Mesothelial cell of epicardium (in vitro differentiated cells): ENCODE measurements around the gene IQCM. TPM values are rescaled to one million over a fixed set of nuclear protein-coding genes. Genes with fewer than 3 reads are reported as not detected.

Experiments used
- DNase-seq, 2 experiments: peaks; one replicate each; pipeline ENCODE4 v3.0.0; 2021; ENCODE audit warnings: low spot score in 2 of 2; ENCODE audit not compliant: unreplicated experiment in 2 of 2
- H3K27ac Mint-ChIP-seq: 2 replicates; pipeline ENCODE4 v1.8.0; 2021; ENCODE audit warnings: mixed read lengths
- H3K27me3 Mint-ChIP-seq: 2 replicates; pipeline ENCODE4 v1.8.0; 2021; ENCODE audit warnings: low read depth, mixed read lengths
- H3K36me3 Mint-ChIP-seq: 2 replicates; pipeline ENCODE4 v1.8.0; 2021; ENCODE audit warnings: mixed read lengths
- H3K4me1 Mint-ChIP-seq: 2 replicates; pipeline ENCODE4 v1.8.0; 2021; ENCODE audit warnings: mixed read lengths
- H3K4me3 Mint-ChIP-seq: 2 replicates; pipeline ENCODE4 v1.8.0; 2021; ENCODE audit warnings: mild to moderate bottlenecking, moderate library complexity, mixed read lengths
- H3K9me3 Mint-ChIP-seq: 2 replicates; pipeline ENCODE4 v1.8.0; 2021; ENCODE audit warnings: mixed read lengths
- total RNA-seq: library from RNA; stranded (reverse); gene quantifications from 3 replicates; pipeline ENCODE4 v1.2.1, GENCODE V29; 2021
- TF ChIP-seq, protein P1 (sequence below): fragments of 200-600 bp; sonication (generic); IDR thresholded peaks from one replicate; pipeline ENCODE4 v1.5.0; 2021; ENCODE audit warnings: antibody characterized with exemption; ENCODE audit not compliant: unreplicated experiment

The IQCM gene
- total RNA-seq, 1 donor from 2014 or later: 0.94 TPM

DNA sequence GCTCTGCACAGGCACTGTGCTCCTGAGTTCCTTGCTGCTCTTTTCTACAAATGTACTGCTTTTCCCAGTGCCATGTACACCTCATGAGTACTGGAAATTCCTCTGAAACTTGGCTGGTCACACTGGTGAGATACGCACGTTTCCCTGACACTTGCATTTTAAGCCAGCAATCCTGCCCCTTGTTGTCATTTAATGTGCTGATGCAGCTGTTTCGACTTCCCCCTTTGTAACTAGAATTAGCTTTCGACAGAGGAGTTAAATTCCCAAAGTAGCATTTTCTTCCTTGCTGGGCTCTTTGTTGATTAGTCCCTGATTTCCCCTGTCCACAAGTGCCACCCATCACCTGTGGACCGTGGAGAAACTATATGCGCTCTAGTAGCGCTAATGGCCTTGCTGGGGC is 77.5 kb downstream of the IQCM start:
- no peaks in the 10 kb centered on the region for H3K36me3 Mint-ChIP-seq
- H3K4me3 Mint-ChIP-seq: no peak overlapping the region
- DNase-seq: no peak
- no peak overlapping the region for H3K27ac Mint-ChIP-seq
- H3K9me3 Mint-ChIP-seq: peaks cover 9% of the 10 kb centered on the region
- peaks cover 2% of the 10 kb centered on the region for H3K27me3 Mint-ChIP-seq
- TF ChIP-seq, protein P1, sequence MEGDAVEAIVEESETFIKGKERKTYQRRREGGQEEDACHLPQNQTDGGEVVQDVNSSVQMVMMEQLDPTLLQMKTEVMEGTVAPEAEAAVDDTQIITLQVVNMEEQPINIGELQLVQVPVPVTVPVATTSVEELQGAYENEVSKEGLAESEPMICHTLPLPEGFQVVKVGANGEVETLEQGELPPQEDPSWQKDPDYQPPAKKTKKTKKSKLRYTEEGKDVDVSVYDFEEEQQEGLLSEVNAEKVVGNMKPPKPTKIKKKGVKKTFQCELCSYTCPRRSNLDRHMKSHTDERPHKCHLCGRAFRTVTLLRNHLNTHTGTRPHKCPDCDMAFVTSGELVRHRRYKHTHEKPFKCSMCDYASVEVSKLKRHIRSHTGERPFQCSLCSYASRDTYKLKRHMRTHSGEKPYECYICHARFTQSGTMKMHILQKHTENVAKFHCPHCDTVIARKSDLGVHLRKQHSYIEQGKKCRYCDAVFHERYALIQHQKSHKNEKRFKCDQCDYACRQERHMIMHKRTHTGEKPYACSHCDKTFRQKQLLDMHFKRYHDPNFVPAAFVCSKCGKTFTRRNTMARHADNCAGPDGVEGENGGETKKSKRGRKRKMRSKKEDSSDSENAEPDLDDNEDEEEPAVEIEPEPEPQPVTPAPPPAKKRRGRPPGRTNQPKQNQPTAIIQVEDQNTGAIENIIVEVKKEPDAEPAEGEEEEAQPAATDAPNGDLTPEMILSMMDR: no peak
- H3K4me1 Mint-ChIP-seq: no peaks in the 10 kb centered on the region

DNA sequence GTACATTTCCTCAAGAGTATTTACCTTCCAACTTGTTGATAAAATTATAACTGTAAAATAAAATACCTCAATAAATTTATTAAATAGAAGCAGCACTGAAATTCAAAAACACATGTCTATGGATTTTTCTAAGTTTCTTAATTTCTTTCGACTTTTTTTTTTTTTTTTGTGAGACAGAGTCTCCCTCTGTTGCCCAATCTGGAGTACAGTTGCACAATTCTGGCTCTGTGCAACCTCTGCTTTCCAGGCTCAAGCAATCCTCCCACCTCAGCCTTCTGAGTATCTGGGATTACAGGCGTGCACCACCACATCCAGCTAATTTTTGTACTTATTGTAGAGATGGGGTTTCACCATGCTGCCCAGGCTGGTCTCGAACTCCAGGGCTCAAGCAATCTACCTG is 79.8 kb downstream of the IQCM start:
- Mint-ChIP-seq H3K4me1 (no peaks in the 10 kb centered on the region), H3K27ac (no peak overlapping the region), H3K36me3 (no peaks in the 10 kb centered on the region), H3K27me3 (peaks cover 2% of the 10 kb centered on the region), H3K4me3 (no peak overlapping the region), H3K9me3 (peaks cover 14% of the 10 kb centered on the region)
- DNase-seq: no peak
- TF ChIP-seq, protein P1: no peak

DNA sequence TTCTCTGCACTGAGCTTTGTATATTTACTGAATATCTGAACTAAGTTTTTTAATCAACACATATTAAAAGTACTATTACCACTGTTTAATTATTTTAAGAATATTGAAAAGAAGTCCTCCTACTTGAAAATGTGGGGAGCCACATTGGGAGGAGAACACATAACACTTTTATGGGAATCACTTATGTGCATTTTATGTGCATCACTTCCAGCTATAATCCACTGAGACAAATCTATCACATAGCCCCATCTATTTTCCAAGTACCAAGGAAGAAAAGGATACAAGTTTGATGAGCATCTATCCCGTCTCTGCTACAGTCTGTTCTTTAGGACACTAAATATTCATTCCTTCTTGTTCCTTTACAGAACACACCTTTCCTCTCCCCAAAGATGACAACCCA is 87.2 kb downstream of the IQCM start:
- Mint-ChIP-seq H3K4me1 (peaks cover 10% of the 10 kb centered on the region), H3K27ac (no peak overlapping the region), H3K4me3 (no peak overlapping the region), H3K27me3 (no peaks in the 10 kb centered on the region), H3K36me3 (no peaks in the 10 kb centered on the region), H3K9me3 (peaks cover 6% of the 10 kb centered on the region)
- TF ChIP-seq, protein P1: no peak
- DNase-seq: no peak

DNA sequence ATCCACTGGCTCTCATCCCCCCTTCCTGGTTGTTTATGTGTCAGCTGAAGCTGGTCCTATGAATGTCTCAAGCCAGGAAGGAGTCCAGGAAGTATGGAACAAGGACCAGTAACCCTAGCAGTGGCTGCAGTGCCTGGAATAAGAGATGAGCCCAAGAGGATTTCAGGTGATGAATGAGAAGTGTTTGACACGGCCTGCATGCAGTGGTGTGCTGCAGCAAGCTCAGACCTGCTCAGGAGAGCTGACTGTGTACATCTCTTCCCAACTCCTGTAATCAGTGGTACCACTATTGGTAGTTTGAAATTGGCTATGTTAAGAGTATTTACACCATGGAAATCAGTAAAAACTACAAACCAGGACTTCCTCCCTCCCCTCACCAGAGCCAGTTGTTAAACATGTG is 88.0 kb downstream of the IQCM start:
- Mint-ChIP-seq H3K36me3 (no peaks in the 10 kb centered on the region), H3K9me3 (peaks cover 11% of the 10 kb centered on the region), H3K27ac (no peak overlapping the region), H3K4me3 (no peak overlapping the region), H3K4me1 (peaks cover 10% of the 10 kb centered on the region), H3K27me3 (no peaks in the 10 kb centered on the region)
- no peak for DNase-seq
- TF ChIP-seq, protein P1: no peak

DNA sequence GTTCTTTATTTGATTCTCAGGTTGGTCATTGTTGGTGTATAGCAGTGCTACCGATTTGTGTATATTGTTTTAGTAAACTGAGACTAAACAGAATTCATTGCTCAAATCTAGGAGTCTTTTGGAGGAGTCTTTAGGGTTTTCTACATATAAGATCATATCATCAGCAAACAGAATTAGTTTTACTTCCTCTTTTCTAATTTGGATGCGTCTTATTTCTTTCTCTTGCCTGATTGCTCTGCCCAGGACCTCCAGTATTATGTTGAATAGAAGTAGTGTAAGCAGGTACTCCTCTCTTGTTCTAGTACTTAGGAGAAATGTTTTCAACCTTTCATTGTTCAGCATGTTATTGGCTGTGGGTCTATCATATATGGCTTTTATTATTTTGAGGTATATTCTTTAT is 92.6 kb downstream of the IQCM start:
- Mint-ChIP-seq H3K27me3 (no peaks in the 10 kb centered on the region), H3K27ac (no peak overlapping the region), H3K4me1 (peaks cover 14% of the 10 kb centered on the region), H3K36me3 (no peaks in the 10 kb centered on the region), H3K9me3 (peaks cover 10% of the 10 kb centered on the region), H3K4me3 (no peak overlapping the region)
- TF ChIP-seq, protein P1: no peak
- DNase-seq: no peak

DNA sequence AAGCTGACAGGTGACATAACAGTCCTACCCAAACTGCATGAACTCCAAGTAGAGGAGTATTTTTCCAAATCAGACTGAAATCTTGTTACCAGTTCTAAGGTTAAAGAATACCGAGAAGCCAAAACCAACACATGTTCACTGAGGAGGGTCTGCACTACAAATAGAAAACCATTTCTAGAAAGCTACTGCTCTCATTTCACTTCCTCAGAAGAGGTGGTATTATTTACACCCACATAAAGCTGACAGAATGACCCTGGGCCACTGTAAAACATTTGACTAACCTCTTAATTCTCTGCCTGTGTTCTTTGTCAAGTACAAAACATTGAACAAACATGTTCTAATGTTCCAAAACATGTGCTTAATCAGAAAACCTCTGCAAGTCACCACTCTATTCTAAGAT is 95.8 kb downstream of the IQCM start:
- peaks cover 2% of the 10 kb centered on the region for H3K36me3 Mint-ChIP-seq
- no peak for DNase-seq
- H3K27ac Mint-ChIP-seq: no peak overlapping the region
- TF ChIP-seq, protein P1: no peak
- no peak overlapping the region for H3K4me3 Mint-ChIP-seq
- no peaks in the 10 kb centered on the region for H3K27me3 Mint-ChIP-seq
- H3K9me3 Mint-ChIP-seq: peaks cover 19% of the 10 kb centered on the region
- H3K4me1 Mint-ChIP-seq: peaks cover 6% of the 10 kb centered on the region
